Neutrophil (primary cell): ENCODE measurements around the gene LDLR.
"Not testable (repeated sequence)": the region's sequence is repeated elsewhere in the genome, so short reads cannot be mapped to it uniquely, and the experiment has no call there.

Experiments
- H3K27ac ChIP-seq: fragments of 200-600 bp; sonication (generic); 2 replicates; pipeline ENCODE4 v1.5.1; 2016; ENCODE audit warnings: mild to moderate bottlenecking, moderate library complexity
- H3K27me3 ChIP-seq: fragments of 200-600 bp; sonication (generic); 2 replicates; pipeline ENCODE4 v1.6.0; 2016; ENCODE audit warnings: mild to moderate bottlenecking
- H3K36me3 ChIP-seq: fragments of 200-600 bp; sonication (generic); 2 replicates; pipeline ENCODE4 v1.5.1; 2017
- H3K4me1 ChIP-seq, 2 experiments: fragments of 200-600 bp in 1 of 2; sonication (generic) in 1 of 2; 1 replicate in 1 of 2; 2 replicates in 1 of 2; pipeline versions ENCODE4 v1.5.1 to v1.6.1; 2013 to 2016; ENCODE audit warnings: low read depth in 1 of 2, low read length in 1 of 2, mild to moderate bottlenecking in 1 of 2, moderate library complexity in 1 of 2; ENCODE audit not compliant: control insufficient read depth in 1 of 2, insufficient read depth in 1 of 2
- H3K4me3 ChIP-seq, 2 experiments: fragments of 200-600 bp in 1 of 2; sonication (generic) in 1 of 2; 1 replicate in 1 of 2; 2 replicates in 1 of 2; pipeline ENCODE4 v1.5.1; 2013 to 2016; ENCODE audit warnings: low read depth in 1 of 2, low read length in 1 of 2, mild to moderate bottlenecking in 1 of 2, moderate library complexity in 1 of 2
- H3K9me3 ChIP-seq: fragments of 200-600 bp; sonication (generic); 2 replicates; pipeline ENCODE4 v1.5.1; 2016
- CTCF ChIP-seq: fragments of 200-600 bp; sonication (generic); IDR thresholded peaks from 2 replicates; pipeline ENCODE4 v1.5.1; 2016; ENCODE audit warnings: antibody characterized with exemption

Gene LDLR

GRCh38 chr19:11116507-11116906, 27.2 kb downstream of the LDLR start:
- Histone ChIP-seq H3K27me3 (no peaks in the 10 kb centered on the region), H3K9me3 (no peaks in the 10 kb centered on the region), H3K27ac (no peak overlapping the region), H3K4me1 (no peaks in the 10 kb centered on the region), H3K36me3 (no peaks in the 10 kb centered on the region), H3K4me3 (no peak overlapping the region)
- no peak for TF ChIP-seq CTCF

GRCh38 chr19:11121963-11122362, 32.7 kb downstream of the LDLR start:
- not testable (repeated sequence) for H3K4me3 ChIP-seq, H3K36me3 ChIP-seq, H3K9me3 ChIP-seq, H3K27me3 ChIP-seq, H3K4me1 ChIP-seq, H3K27ac ChIP-seq

GRCh38 chr19:11123114-11123513, 33.9 kb downstream of the LDLR start:
- H3K36me3 ChIP-seq, result no peaks in the 10 kb centered on the region
- TF ChIP-seq CTCF, result no peak
- no peak overlapping the region for H3K4me3 ChIP-seq
- H3K27me3 ChIP-seq, result no peaks in the 10 kb centered on the region
- H3K4me1 ChIP-seq, result no peaks in the 10 kb centered on the region
- H3K27ac ChIP-seq, result no peak overlapping the region
- no peaks in the 10 kb centered on the region for H3K9me3 ChIP-seq

GRCh38 chr19:11124157-11124556, 34.9 kb downstream of the LDLR start:
- not testable (repeated sequence) for H3K27me3 ChIP-seq, H3K4me1 ChIP-seq, H3K4me3 ChIP-seq, H3K36me3 ChIP-seq, H3K9me3 ChIP-seq, H3K27ac ChIP-seq

GRCh38 chr19:11125994-11126685, 36.9 kb downstream of the LDLR start:
- Histone ChIP-seq H3K4me3 (no peak overlapping the region), H3K27me3 (no peaks in the 10 kb centered on the region), H3K9me3 (no peaks in the 10 kb centered on the region), H3K27ac (no peak overlapping the region), H3K4me1 (peaks cover 0 to 5% of the 10 kb centered on the region in 2 experiments), H3K36me3 (no peaks in the 10 kb centered on the region)
- TF ChIP-seq CTCF, result peak; percentile 72

- H3K36me3 ChIP-seq, result no peaks in the 10 kb centered on the region
- no peak overlapping the region for H3K27ac ChIP-seq
- H3K9me3 ChIP-seq, result no peaks in the 10 kb centered on the region
- peaks cover 0 to 5% of the 10 kb centered on the region in 2 experiments for H3K4me1 ChIP-seq
- H3K4me3 ChIP-seq, result no peak overlapping the region
- TF ChIP-seq CTCF, result no peak
- no peaks in the 10 kb centered on the region for H3K27me3 ChIP-seq
Observed at GRCh38 chr19:11127905-11128304, 38.6 kb downstream of the LDLR start.
